Stimulated activated memory B cell treated with anti-CD40 and anti-IgM and Interleukin-4, amounts not matched to agents 10 μg/mL and 1 μg/mL and 100 μg/mL, for 72 hours (primary cell): ENCODE measurements around the gene ZNF507.
A peak's percentile ranks its signal among the peaks of the same experiment; 100 is the strongest.

ENCODE experiments used
- ATAC-seq: fragments of 150-1000 bp; cut with Tn5 transposase; 2 replicates; pipeline ENCODE4 v1.10.0; 2021
- H3K27ac Mint-ChIP-seq: one replicate; pipeline ENCODE4 v1.8.0; 2022; ENCODE audit warnings: mild to moderate bottlenecking, mixed read lengths
- H3K27me3 Mint-ChIP-seq: one replicate; pipeline ENCODE4 v1.8.0; 2022; ENCODE audit warnings: mixed read lengths
- H3K36me3 Mint-ChIP-seq: one replicate; pipeline ENCODE4 v1.8.0; 2022; ENCODE audit warnings: mixed read lengths
- H3K4me1 Mint-ChIP-seq: one replicate; pipeline ENCODE4 v1.8.0; 2022; ENCODE audit warnings: mixed read lengths
- H3K4me3 Mint-ChIP-seq: one replicate; pipeline ENCODE4 v1.8.0; 2022; ENCODE audit warnings: mild to moderate bottlenecking, moderate library complexity, mixed read lengths
- H3K9me3 Mint-ChIP-seq: one replicate; pipeline ENCODE4 v1.8.0; 2022; ENCODE audit warnings: mixed read lengths

ZNF507 gene

GRCh38 chr19:32330213-32330857 lies 15.1 kb upstream of the ZNF507 start:
- ATAC-seq, result no peak
- no peak overlapping the region for H3K27ac Mint-ChIP-seq
- no peaks in the 10 kb centered on the region for H3K36me3 Mint-ChIP-seq
- H3K9me3 Mint-ChIP-seq, result no peaks in the 10 kb centered on the region
- H3K27me3 Mint-ChIP-seq, result peaks cover 49% of the 10 kb centered on the region
- H3K4me1 Mint-ChIP-seq, result no peaks in the 10 kb centered on the region
- H3K4me3 Mint-ChIP-seq, result no peak overlapping the region

GRCh38 chr19:32333227-32333626 lies 12.2 kb upstream of the ZNF507 start:
- Mint-ChIP-seq H3K36me3 (no peaks in the 10 kb centered on the region), H3K27me3 (peaks cover 26% of the 10 kb centered on the region), H3K4me3 (no peak overlapping the region), H3K4me1 (no peaks in the 10 kb centered on the region), H3K27ac (no peak overlapping the region), H3K9me3 (no peaks in the 10 kb centered on the region)
- no peak for ATAC-seq

DNA sequence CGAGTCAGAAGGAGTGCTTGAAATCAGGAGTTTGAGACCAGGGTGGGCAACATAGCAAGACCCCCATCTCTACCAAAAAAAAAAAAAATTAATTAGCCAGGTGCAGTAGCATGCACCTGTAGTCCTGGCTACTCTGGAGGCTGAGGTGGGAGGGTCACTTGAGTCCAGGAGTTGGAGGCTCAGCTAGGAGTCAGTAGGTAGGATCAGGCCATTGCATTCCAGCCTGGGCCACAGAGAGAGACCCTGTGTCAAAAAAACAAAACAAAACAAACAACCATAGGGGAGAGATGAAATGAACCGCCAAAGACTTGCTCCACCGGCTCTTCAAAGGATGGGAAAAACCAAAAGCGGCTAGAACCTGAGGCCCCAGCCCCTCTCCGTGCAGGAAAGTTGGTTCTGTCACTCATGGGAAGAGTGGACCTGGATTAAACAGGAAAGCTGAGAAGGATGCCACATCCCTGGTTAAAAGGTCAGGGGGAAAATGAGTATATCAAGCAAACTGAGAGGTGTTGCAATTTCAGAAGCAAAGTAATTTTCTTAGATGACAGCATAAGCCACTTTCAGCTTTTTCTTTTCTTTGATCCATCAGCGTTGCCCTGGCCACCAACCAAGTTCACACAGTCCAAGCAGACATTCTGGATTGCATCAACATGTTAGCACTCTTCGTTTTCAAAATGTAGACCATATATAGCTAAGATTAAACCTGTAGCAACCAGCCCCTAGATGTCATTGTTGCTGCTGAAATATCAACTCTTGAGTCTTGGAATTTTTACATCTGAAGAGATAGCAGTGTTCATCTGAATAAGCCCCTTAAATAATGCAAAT lies 8.9 kb upstream of the ZNF507 start:
- H3K27ac Mint-ChIP-seq, result no peak overlapping the region
- H3K4me1 Mint-ChIP-seq, result no peaks in the 10 kb centered on the region
- no peak overlapping the region for H3K4me3 Mint-ChIP-seq
- H3K27me3 Mint-ChIP-seq, result peaks cover 18% of the 10 kb centered on the region
- H3K36me3 Mint-ChIP-seq, result no peaks in the 10 kb centered on the region
- H3K9me3 Mint-ChIP-seq, result no peaks in the 10 kb centered on the region
- no peak for ATAC-seq

GRCh38 chr19:32337084-32337808 lies 8.2 kb upstream of the ZNF507 start:
- H3K9me3 Mint-ChIP-seq, result no peaks in the 10 kb centered on the region

DNA sequence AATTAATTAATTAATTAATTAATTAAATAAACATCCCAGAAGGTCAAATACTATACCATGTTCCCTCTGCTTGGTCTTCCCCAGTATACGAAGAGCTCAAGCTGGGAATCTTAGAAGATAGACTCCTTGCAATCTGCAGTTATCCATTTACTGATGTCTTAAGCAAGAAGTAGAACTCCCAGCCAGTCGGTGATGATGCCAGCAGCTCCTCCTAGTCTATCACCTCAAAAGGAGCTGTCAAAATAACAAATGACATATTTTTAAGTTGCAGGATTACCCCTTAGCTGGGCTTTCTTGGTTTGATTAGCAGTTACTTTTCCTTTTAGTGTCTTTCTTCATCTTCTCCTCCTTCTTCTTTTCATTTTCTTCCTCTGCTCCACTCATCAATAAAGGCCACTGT lies 6.0 kb upstream of the ZNF507 start:
- peaks cover 3% of the 10 kb centered on the region for H3K9me3 Mint-ChIP-seq

More at GRCh38 chr19:32337084-32337808, 8.2 kb upstream of the ZNF507 start:
- H3K27ac Mint-ChIP-seq, result no peak overlapping the region
- H3K36me3 Mint-ChIP-seq, result no peaks in the 10 kb centered on the region
- no peak overlapping the region for H3K4me3 Mint-ChIP-seq
- ATAC-seq, result no peak
- H3K27me3 Mint-ChIP-seq, result peaks cover 10% of the 10 kb centered on the region
- H3K4me1 Mint-ChIP-seq, result no peaks in the 10 kb centered on the region

DNA sequence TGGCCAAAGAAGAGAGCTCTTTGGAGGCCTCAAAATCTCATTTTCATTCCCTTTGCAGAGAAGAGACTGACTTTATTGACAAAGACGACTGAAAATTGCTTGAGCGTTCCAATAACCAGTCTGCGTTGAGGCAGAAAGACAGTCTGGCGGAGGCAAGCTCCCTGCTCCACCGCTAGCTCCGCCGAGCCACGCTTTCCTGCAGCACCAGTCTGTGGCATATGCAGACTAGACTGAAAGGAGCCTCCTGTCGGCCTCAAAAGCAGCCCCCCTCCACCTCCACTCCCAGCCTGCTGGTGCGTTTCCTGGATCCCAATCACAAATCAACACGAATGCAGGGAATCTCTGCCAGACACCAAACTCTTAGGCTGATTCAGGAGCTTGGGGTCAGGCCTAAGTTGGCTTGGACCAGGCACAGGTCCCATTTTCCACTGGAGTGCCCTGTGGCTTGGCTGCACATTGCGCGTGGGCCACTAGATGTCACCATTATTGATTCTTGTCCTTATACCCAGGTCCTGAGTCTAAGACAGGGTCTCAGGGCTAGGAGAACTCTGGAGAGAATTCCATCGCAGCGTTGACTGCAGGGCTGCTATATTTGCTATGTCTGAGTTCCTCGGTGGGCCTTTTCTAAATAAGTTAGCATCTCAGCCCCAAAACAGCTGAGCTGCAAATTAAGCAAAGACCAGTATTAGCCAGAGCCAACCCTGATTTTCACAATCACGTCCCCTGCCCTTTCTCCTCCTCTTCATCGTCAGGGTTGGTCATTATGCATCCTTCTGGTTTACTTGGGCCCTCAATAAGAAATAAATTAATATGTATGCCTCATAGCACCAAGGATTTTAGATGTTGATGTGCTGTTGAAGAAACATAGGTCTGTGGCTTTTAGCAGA lies 5.2 kb upstream of the ZNF507 start:
- H3K27me3 Mint-ChIP-seq, result no peaks in the 10 kb centered on the region
- peak; percentile 70 for ATAC-seq
- no peak overlapping the region for H3K4me3 Mint-ChIP-seq
- no peaks in the 10 kb centered on the region for H3K4me1 Mint-ChIP-seq
- no peaks in the 10 kb centered on the region for H3K36me3 Mint-ChIP-seq
- H3K27ac Mint-ChIP-seq, result no peak overlapping the region
- H3K9me3 Mint-ChIP-seq, result peaks cover 3% of the 10 kb centered on the region

More for the DNA sequence above, 6.0 kb upstream of the ZNF507 start:
- Mint-ChIP-seq H3K27ac (no peak overlapping the region), H3K4me3 (no peak overlapping the region), H3K36me3 (no peaks in the 10 kb centered on the region), H3K4me1 (no peaks in the 10 kb centered on the region), H3K27me3 (no peaks in the 10 kb centered on the region)
- no peak for ATAC-seq

DNA sequence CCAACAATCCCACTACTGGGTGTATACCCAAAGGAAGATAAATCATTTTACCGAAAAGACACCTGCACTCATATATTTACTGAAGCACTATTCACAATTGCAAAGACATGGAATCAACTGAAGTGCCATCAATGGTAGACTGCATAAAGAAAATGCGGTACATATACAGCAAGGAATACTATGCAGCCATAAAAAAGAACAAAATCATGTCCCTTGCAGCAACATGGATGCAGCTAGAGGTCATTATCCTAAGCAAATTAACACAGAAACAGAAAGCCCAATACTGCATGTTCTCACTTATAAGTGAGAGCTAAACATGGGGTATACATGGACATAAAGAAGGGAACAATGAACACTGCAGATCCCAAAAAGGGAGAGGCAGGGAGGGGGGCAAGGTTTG lies 2.7 kb upstream of the ZNF507 start:
- Mint-ChIP-seq H3K4me3 (no peak overlapping the region), H3K4me1 (no peaks in the 10 kb centered on the region), H3K27ac (no peak overlapping the region), H3K27me3 (no peaks in the 10 kb centered on the region), H3K36me3 (no peaks in the 10 kb centered on the region), H3K9me3 (peaks cover 3% of the 10 kb centered on the region)
- ATAC-seq, result no peak

DNA sequence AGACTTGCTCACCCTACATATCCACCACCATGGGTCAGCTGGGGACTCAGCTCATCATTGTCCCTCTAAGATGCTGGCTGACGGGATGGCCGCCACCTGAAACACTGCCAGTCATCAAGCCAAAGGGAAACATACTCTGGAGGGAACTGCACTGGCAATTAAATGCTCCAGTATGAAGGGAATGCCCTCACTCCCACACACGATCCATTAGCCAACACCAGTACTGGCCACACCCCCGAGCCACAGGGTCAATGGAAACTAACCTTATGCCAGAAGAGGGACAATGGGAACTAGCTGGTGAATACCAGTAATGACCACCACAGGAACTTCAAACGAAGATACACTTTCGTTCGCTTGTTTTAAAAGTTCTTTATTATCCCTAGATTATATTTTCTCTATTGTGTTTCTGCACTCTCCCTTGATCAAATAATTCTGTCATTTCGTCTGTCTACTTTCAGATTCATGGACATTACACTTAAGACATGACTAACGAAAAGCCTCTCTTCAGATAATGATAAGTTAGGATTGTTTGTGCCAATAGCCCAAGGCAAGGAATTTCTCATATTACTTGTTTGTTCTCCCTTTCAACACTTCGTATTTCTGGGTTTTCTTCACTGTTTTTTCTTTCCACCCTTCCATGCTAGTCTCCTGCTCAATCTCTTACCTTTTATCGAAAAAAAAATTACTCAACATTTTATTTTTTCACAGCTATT lies 1.7 kb upstream of the ZNF507 start:
- Mint-ChIP-seq H3K4me3 (no peak overlapping the region), H3K36me3 (peaks cover 4% of the 10 kb centered on the region), H3K9me3 (peaks cover 3% of the 10 kb centered on the region), H3K4me1 (peaks cover 3% of the 10 kb centered on the region), H3K27me3 (no peaks in the 10 kb centered on the region), H3K27ac (no peak overlapping the region)
- ATAC-seq, result no peak

DNA sequence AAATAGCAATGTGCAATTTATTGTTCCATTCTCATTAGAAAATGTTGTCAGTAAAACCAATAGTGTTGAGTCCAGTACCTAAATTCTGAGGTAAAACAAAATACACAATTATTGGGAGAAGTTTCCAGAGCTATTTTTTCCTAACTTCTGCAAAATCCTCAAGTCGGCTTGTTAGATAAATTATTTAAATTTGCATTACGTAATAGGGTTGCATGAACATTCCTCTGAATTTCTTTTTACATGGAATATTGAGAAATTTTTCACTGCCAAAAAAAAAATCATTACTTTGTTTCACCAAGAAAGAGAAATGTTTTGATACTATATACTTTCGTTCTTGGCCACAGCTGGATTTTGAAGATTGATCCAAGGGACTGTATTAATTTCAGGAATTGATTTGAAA lies 1.5 kb downstream of the ZNF507 start:
- no peak for ATAC-seq
- H3K4me1 Mint-ChIP-seq, result peaks cover 35% of the 10 kb centered on the region
- H3K36me3 Mint-ChIP-seq, result peaks cover 27% of the 10 kb centered on the region
- H3K27me3 Mint-ChIP-seq, result no peaks in the 10 kb centered on the region
- H3K27ac Mint-ChIP-seq, result no peak overlapping the region
- H3K9me3 Mint-ChIP-seq, result peaks cover 5% of the 10 kb centered on the region
- H3K4me3 Mint-ChIP-seq, result peak overlapping the region; percentile 94

- no peak for ATAC-seq
- Mint-ChIP-seq H3K4me1 (peaks cover 42% of the 10 kb centered on the region), H3K9me3 (peaks cover 5% of the 10 kb centered on the region), H3K27ac (no peak overlapping the region), H3K4me3 (no peak overlapping the region), H3K27me3 (no peaks in the 10 kb centered on the region), H3K36me3 (peaks cover 33% of the 10 kb centered on the region)
Observed at GRCh38 chr19:32347573-32347972, 2.2 kb downstream of the ZNF507 start.

GRCh38 chr19:32349051-32349450 lies 3.6 kb downstream of the ZNF507 start:
- ATAC-seq, result no peak
- Mint-ChIP-seq H3K27ac (no peak overlapping the region), H3K9me3 (peaks cover 4% of the 10 kb centered on the region), H3K4me3 (no peak overlapping the region), H3K36me3 (peaks cover 48% of the 10 kb centered on the region), H3K27me3 (no peaks in the 10 kb centered on the region), H3K4me1 (peaks cover 46% of the 10 kb centered on the region)

GRCh38 chr19:32349724-32350470 lies 4.5 kb downstream of the ZNF507 start:
- Mint-ChIP-seq H3K27ac (no peak overlapping the region), H3K27me3 (no peaks in the 10 kb centered on the region), H3K4me3 (no peak overlapping the region), H3K4me1 (peaks cover 47% of the 10 kb centered on the region), H3K9me3 (peaks cover 5% of the 10 kb centered on the region), H3K36me3 (peaks cover 56% of the 10 kb centered on the region)
- no peak for ATAC-seq

DNA sequence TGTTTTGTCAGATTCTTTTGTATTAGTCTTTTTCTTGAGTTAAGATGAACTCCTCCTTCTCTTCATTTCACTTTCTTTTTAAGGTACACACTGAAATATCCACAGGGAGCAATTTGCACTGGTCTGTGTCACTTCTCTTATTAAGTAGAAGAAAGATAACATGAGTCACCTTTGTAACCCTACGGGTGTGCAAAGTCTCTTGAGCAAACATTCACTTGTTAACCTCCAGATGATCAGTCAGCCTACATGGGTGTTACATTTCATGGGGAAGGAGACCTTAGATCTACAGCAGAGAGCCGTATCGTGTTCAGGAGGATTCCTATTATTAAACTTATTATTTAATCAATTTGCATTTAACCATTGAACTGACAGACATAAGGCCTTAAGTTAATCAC lies 5.1 kb downstream of the ZNF507 start:
- H3K9me3 Mint-ChIP-seq, result peaks cover 5% of the 10 kb centered on the region
- H3K4me1 Mint-ChIP-seq, result peaks cover 48% of the 10 kb centered on the region
- H3K27ac Mint-ChIP-seq, result peak overlapping the region; percentile 17
- no peaks in the 10 kb centered on the region for H3K27me3 Mint-ChIP-seq
- ATAC-seq, result no peak
- H3K36me3 Mint-ChIP-seq, result peaks cover 62% of the 10 kb centered on the region
- H3K4me3 Mint-ChIP-seq, result no peak overlapping the region

DNA sequence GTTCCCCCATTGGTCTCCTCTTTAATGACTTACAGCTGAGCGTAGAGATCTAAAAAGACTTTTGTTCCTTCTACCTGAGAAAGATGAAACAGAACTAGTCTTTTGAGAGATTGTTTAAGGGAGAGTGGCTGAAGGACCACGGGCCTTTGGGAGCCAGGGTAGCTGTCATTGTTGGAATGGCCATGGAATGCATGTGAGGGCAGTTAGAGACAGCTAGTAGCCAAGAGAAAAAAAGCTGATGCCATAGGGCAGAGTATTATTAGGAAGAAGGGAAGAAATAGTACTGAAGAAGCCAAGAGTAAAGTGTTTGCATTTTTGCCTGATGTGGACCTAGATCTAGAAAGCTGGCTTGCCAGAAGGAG lies 5.6 kb downstream of the ZNF507 start:
- peak overlapping the region; percentile 38 for H3K4me3 Mint-ChIP-seq
- peak overlapping the region; percentile 17 for H3K27ac Mint-ChIP-seq
- H3K9me3 Mint-ChIP-seq, result peaks cover 5% of the 10 kb centered on the region
- H3K27me3 Mint-ChIP-seq, result no peaks in the 10 kb centered on the region
- peaks cover 53% of the 10 kb centered on the region for H3K4me1 Mint-ChIP-seq
- no peak for ATAC-seq
- peaks cover 67% of the 10 kb centered on the region for H3K36me3 Mint-ChIP-seq
